Spinal cord (tissue), 10 donors: ENCODE data around the gene C7orf57. TPM values are rescaled to one million over a fixed set of nuclear protein-coding genes. Genes with fewer than 3 reads are reported as not detected.

ENCODE experiments used
- DNase-seq, 6 donors: peaks; one replicate each; pipeline versions ENCODE4 v3.0.0 to v3.0.0-alpha.2; 2013 to 2015; ENCODE audit warnings: low spot score in 6 of 6, low read depth in 4 of 6
- H3K27ac ChIP-seq: one replicate; pipeline ENCODE4 v1.5.1; 2013; ENCODE audit warnings: low read depth, low read length, control low read depth
- H3K27me3 ChIP-seq: one replicate; pipeline ENCODE4 v1.6.1; 2013; ENCODE audit warnings: low read length; ENCODE audit not compliant: control insufficient read depth, insufficient read depth
- H3K36me3 ChIP-seq: one replicate; pipeline ENCODE4 v1.6.1; 2013; ENCODE audit warnings: low read length; ENCODE audit not compliant: control insufficient read depth, insufficient read depth
- H3K4me1 ChIP-seq: one replicate; pipeline ENCODE4 v1.6.1; 2013; ENCODE audit warnings: low read length; ENCODE audit not compliant: control insufficient read depth, insufficient read depth
- H3K4me3 ChIP-seq: one replicate; pipeline ENCODE4 v1.5.1; 2013; ENCODE audit warnings: low read depth, low read length, control low read depth
- H3K9me3 ChIP-seq: one replicate; pipeline ENCODE4 v1.6.1; 2013; ENCODE audit warnings: low read length; ENCODE audit not compliant: control insufficient read depth, insufficient read depth
- WGBS: methylation state at CpG from one replicate; pipeline ENCODE4 v1.1.5; 2013; ENCODE audit warnings: missing lambda C conversion rate; ENCODE audit not compliant: insufficient coverage; 5-methylcytosine and 5-hydroxymethylcytosine counted together
- polyA plus RNA-seq, 2 donors: library from polyadenylated mRNA; unstranded; fragments of 120-200 nt; gene quantifications; one replicate each; pipeline ENCODE4 v1.2.1, GENCODE V29; 2013; ENCODE audit not compliant: insufficient read length in 2 of 2
- total RNA-seq, 2 donors: library from RNA; depleted of rRNA in 1 of 2; stranded (reverse); fragments of 120-200 nt in 1 of 2; fragments of >200 nt in 1 of 2; gene quantifications; one replicate each; pipeline versions ENCODE4 v1.2.3 to v1.2.4, GENCODE V29; 2013 to 2014
- donor health status: healthy.

Gene C7orf57
- total and polyA plus RNA-seq, 4 donors = 1.8 to 7.9 (median 4.6) TPM

GRCh38 chr7:48028938-48029337 is 6.4 kb upstream of the C7orf57 start, which contains the start of gene SUN3:
SUN3 (minus strand) TSS chr7:48029107; CDS start chr7:48028938, 169 bp downstream.
- Histone ChIP-seq H3K9me3 (no peaks in the 10 kb centered on the region), H3K27me3 (peaks cover 11% of the 10 kb centered on the region), H3K27ac (no peak within 1 kb of the TSS), H3K36me3 (no peaks in the 10 kb centered on the region), H3K4me1 (no peaks in the 10 kb centered on the region), H3K4me3 (no peak within 1 kb of the TSS)
- WGBS = 100% methylated on average over 3 of the region's 6 CpGs
- DNase-seq = no peak

- no peak overlapping the region for H3K27ac ChIP-seq
- peaks cover 11% of the 10 kb centered on the region for H3K4me1 ChIP-seq
- no peaks in the 10 kb centered on the region for H3K9me3 ChIP-seq
- no peak overlapping the region for H3K4me3 ChIP-seq
- no peak for DNase-seq
- H3K36me3 ChIP-seq = no peaks in the 10 kb centered on the region
- peaks cover 22% of the 10 kb centered on the region for H3K27me3 ChIP-seq
- no CpG with 5 or more reads among the region's 2 CpGs for WGBS
Measured at GRCh38 chr7:48031111-48031510, 4.2 kb upstream of the C7orf57 start.

- no peak overlapping the region for H3K27ac ChIP-seq
- 67% methylated on average over 1 of the region's 5 CpGs for WGBS
- H3K36me3 ChIP-seq = no peaks in the 10 kb centered on the region
- peaks cover 25% of the 10 kb centered on the region for H3K27me3 ChIP-seq
- no peak for DNase-seq
- H3K4me3 ChIP-seq = no peak overlapping the region
- no peaks in the 10 kb centered on the region for H3K9me3 ChIP-seq
- H3K4me1 ChIP-seq = peaks cover 13% of the 10 kb centered on the region
Measured at GRCh38 chr7:48033922-48034321, 1.4 kb upstream of the C7orf57 start.

GRCh38 chr7:48035967-48036478 is 680 bp downstream of the C7orf57 start:
- Histone ChIP-seq H3K27ac (no peak overlapping the region), H3K36me3 (no peaks in the 10 kb centered on the region), H3K27me3 (peaks cover 25% of the 10 kb centered on the region), H3K9me3 (no peaks in the 10 kb centered on the region), H3K4me3 (peak overlapping the region; percentile 46), H3K4me1 (peaks cover 13% of the 10 kb centered on the region)
- DNase-seq = peak; percentile 5 to 67 (median 14)
- under 1% methylated on average over 41 of the region's 42 CpGs for WGBS

GRCh38 chr7:48038815-48039506 is 3.6 kb downstream of the C7orf57 start:
- 25% methylated on average over 2 of the region's 5 CpGs for WGBS
- no peak overlapping the region for H3K4me3 ChIP-seq
- no peaks in the 10 kb centered on the region for H3K9me3 ChIP-seq
- H3K4me1 ChIP-seq = peaks cover 13% of the 10 kb centered on the region
- no peak for DNase-seq
- H3K27me3 ChIP-seq = peaks cover 13% of the 10 kb centered on the region
- H3K36me3 ChIP-seq = no peaks in the 10 kb centered on the region
- H3K27ac ChIP-seq = no peak overlapping the region

GRCh38 chr7:48040944-48041652 is 5.8 kb downstream of the C7orf57 start:
- H3K4me1 ChIP-seq = peaks cover 3% of the 10 kb centered on the region
- 92% methylated on average over 11 of the region's 18 CpGs for WGBS
- no peak overlapping the region for H3K27ac ChIP-seq
- H3K4me3 ChIP-seq = no peak overlapping the region
- H3K36me3 ChIP-seq = no peaks in the 10 kb centered on the region
- no peaks in the 10 kb centered on the region for H3K9me3 ChIP-seq
- peaks cover 6% of the 10 kb centered on the region for H3K27me3 ChIP-seq
- DNase-seq = no peak

GRCh38 chr7:48041653-48041970 is 6.3 kb downstream of the C7orf57 start:
- no peaks in the 10 kb centered on the region for H3K36me3 ChIP-seq
- H3K27me3 ChIP-seq = peaks cover 3% of the 10 kb centered on the region
- H3K27ac ChIP-seq = no peak overlapping the region
- no peaks in the 10 kb centered on the region for H3K9me3 ChIP-seq
- WGBS = 60% methylated on average over 1 of the region's 3 CpGs
- H3K4me3 ChIP-seq = no peak overlapping the region
- DNase-seq = no peak
- H3K4me1 ChIP-seq = no peaks in the 10 kb centered on the region

- Histone ChIP-seq H3K27me3 (peaks cover 3% of the 10 kb centered on the region), H3K36me3 (no peaks in the 10 kb centered on the region), H3K9me3 (no peaks in the 10 kb centered on the region), H3K4me1 (no peaks in the 10 kb centered on the region), H3K27ac (no peak overlapping the region), H3K4me3 (no peak overlapping the region)
- DNase-seq = no peak
- WGBS = 58% methylated on average over 2 of the region's 3 CpGs
Measured at GRCh38 chr7:48042216-48042615, 6.9 kb downstream of the C7orf57 start.

GRCh38 chr7:48042636-48043035 is 7.3 kb downstream of the C7orf57 start:
- H3K4me1 ChIP-seq = no peaks in the 10 kb centered on the region
- 63% methylated on average over 3 of the region's 3 CpGs for WGBS
- no peaks in the 10 kb centered on the region for H3K36me3 ChIP-seq
- H3K27me3 ChIP-seq = peaks cover 3% of the 10 kb centered on the region
- no peaks in the 10 kb centered on the region for H3K9me3 ChIP-seq
- DNase-seq = no peak
- no peak overlapping the region for H3K27ac ChIP-seq
- H3K4me3 ChIP-seq = no peak overlapping the region
